IMR-90 (cell line): ENCODE measurements around the gene KAT7. TPM values are rescaled to one million over a fixed set of nuclear protein-coding genes. Genes with fewer than 3 reads are reported as not detected.

ENCODE experiments used
- ATAC-seq: fragments of 200-7000 bp; cut with Tn5 transposase; 2 replicates; pipeline ENCODE4 v1.9.1; 2020; ENCODE audit warnings: low read depth, mild to moderate bottlenecking, moderate library complexity
- BruUV-seq: library from RNA; stranded (reverse); fragments of 400-500 nt; replicated peaks from 2 replicates; lab custom pipeline; 2021; lab: Mats Ljungman, UMichigan
- CTCF ChIA-PET: fragments of 300-600 bp; formaldehyde crosslinking; extraction: SDS; loops from one replicate; lab custom pipeline; 2021; ENCODE audit warnings: antibody characterized with exemption; lab: Yijun Ruan, JAX
- POLR2A ChIA-PET: fragments of 300-600 bp; sonication (Branson Sonifier 250); formaldehyde crosslinking; loops from one replicate; lab custom pipeline; 2022; ENCODE audit warnings: antibody characterized with exemption; ENCODE audit not compliant: unreplicated experiment; lab: Charles Lee
- DNase-seq: peaks from one replicate; pipeline ENCODE4 v3.0.0; 2013
- H2AFZ ChIP-seq: replicated peaks from 2 replicates; pipeline ENCODE3; 2013; ENCODE audit warnings: low read length, mild to moderate bottlenecking; ENCODE audit not compliant: poor library complexity
- H2AK5ac ChIP-seq: 2 replicates; pipeline ENCODE4 v1.6.1; 2013; ENCODE audit warnings: low read depth, low read length, inconsistent platforms
- H2AK9ac ChIP-seq: replicated peaks from 2 replicates; pipeline ENCODE3; 2013; ENCODE audit warnings: mild to moderate bottlenecking, low read depth, low read length, moderate library complexity; ENCODE audit not compliant: poor library complexity
- H2BK120ac ChIP-seq: 2 replicates; pipeline ENCODE4 v1.6.1; 2013; ENCODE audit warnings: low read depth, low read length, inconsistent platforms
- H2BK15ac ChIP-seq: 3 replicates; pipeline ENCODE4 v1.6.1; 2013; ENCODE audit warnings: low read depth, low read length, inconsistent platforms
- H2BK20ac ChIP-seq: 2 replicates; pipeline ENCODE4 v1.6.1; 2013; ENCODE audit warnings: low read depth, mild to moderate bottlenecking, inconsistent platforms, low read length, moderate library complexity
- H2BK5ac ChIP-seq: 2 replicates; pipeline ENCODE4 v1.6.1; 2013; ENCODE audit warnings: mild to moderate bottlenecking, low read depth, low read length, inconsistent platforms; ENCODE audit not compliant: poor library complexity, severe bottlenecking
- H3K14ac ChIP-seq: replicated peaks from 2 replicates; pipeline ENCODE4 v1.6.1; 2013; ENCODE audit warnings: low read depth, low read length, inconsistent platforms
- H3K18ac ChIP-seq: 2 replicates; pipeline ENCODE4 v1.6.1; 2013; ENCODE audit warnings: low read depth, low read length, control low read depth
- H3K23ac ChIP-seq: 2 replicates; pipeline ENCODE4 v1.6.1; 2013; ENCODE audit warnings: low read depth, low read length, inconsistent platforms
- H3K27ac ChIP-seq: 2 replicates; pipeline ENCODE4 v1.5.1; 2013; ENCODE audit warnings: mild to moderate bottlenecking, control low read depth, low read length; ENCODE audit not compliant: insufficient read depth
- H3K27me3 ChIP-seq: 2 replicates; pipeline ENCODE4 v1.6.1; 2013; ENCODE audit warnings: low read length; ENCODE audit not compliant: control insufficient read depth, insufficient read depth
- H3K36me3 ChIP-seq: 2 replicates; pipeline ENCODE4 v1.6.1; 2013; ENCODE audit warnings: low read length, mixed read lengths; ENCODE audit not compliant: control insufficient read depth, insufficient read depth
- H3K4ac ChIP-seq: 2 replicates; pipeline ENCODE4 v1.6.1; 2013; ENCODE audit warnings: low read depth, low read length, inconsistent platforms
- H3K4me1 ChIP-seq: 2 replicates; pipeline ENCODE4 v1.6.1; 2013; ENCODE audit warnings: low read length, mixed read lengths; ENCODE audit not compliant: control insufficient read depth, insufficient read depth
- H3K4me2 ChIP-seq: 2 replicates; pipeline ENCODE4 v1.6.1; 2013; ENCODE audit warnings: low read depth, mild to moderate bottlenecking, control low read depth, low read length, moderate library complexity
- H3K4me3 ChIP-seq: 2 replicates; pipeline ENCODE4 v1.5.1; 2013; ENCODE audit warnings: low read depth, mild to moderate bottlenecking, control low read depth, low read length, moderate library complexity; ENCODE audit not compliant: insufficient read depth
- H3K56ac ChIP-seq: 2 replicates; pipeline ENCODE4 v1.6.1; 2013; ENCODE audit warnings: low read length, inconsistent platforms; ENCODE audit not compliant: insufficient read depth; ENCODE audit errors: extremely low read depth
- H3K79me1 ChIP-seq, 2 experiments: 2 replicates each; pipeline ENCODE4 v1.6.1; 2013; ENCODE audit warnings: low read length in 2 of 2, inconsistent platforms in 1 of 2, low read depth in 1 of 2
- H3K9ac ChIP-seq: 2 replicates; pipeline ENCODE4 v1.6.1; 2013; ENCODE audit warnings: low read depth, low read length, control low read depth
- H3K9me1 ChIP-seq: 2 replicates; pipeline ENCODE4 v1.6.1; 2013; ENCODE audit warnings: low read length, inconsistent platforms; ENCODE audit not compliant: insufficient read depth
- H3K9me3 ChIP-seq: 2 replicates; pipeline ENCODE4 v1.6.1; 2013; ENCODE audit warnings: low read length; ENCODE audit not compliant: control insufficient read depth, insufficient read depth
- H4K20me1 ChIP-seq: 2 replicates; pipeline ENCODE4 v1.6.1; 2013; ENCODE audit warnings: low read length, inconsistent platforms; ENCODE audit not compliant: insufficient read depth
- H4K5ac ChIP-seq: 2 replicates; pipeline ENCODE4 v1.6.1; 2013; ENCODE audit warnings: mild to moderate bottlenecking, low read depth, low read length, control low read depth
- H4K8ac ChIP-seq, 2 experiments: 2 replicates each; pipeline ENCODE4 v1.6.1; 2013; ENCODE audit warnings: low read depth in 2 of 2, low read length in 2 of 2, control low read depth in 1 of 2, inconsistent platforms in 1 of 2
- H4K91ac ChIP-seq: 2 replicates; pipeline ENCODE4 v1.6.1; 2013; ENCODE audit warnings: low read depth, low read length, inconsistent platforms; ENCODE audit not compliant: insufficient read depth
- BHLHE40 ChIP-seq: fragments of 150-350 bp; IDR thresholded peaks from 2 replicates; pipeline ENCODE4 v1.6.1; 2016; ENCODE audit warnings: mild to moderate bottlenecking, low read depth, low read length
- CEBPB ChIP-seq: IDR thresholded peaks from 2 replicates; pipeline ENCODE4 v1.6.1; 2012; ENCODE audit warnings: low read depth, low read length, improper control_type of control experiment
- CHD1 ChIP-seq: IDR thresholded peaks from 2 replicates; pipeline ENCODE4 v1.6.1; 2012; ENCODE audit warnings: low read depth, low read length, improper control_type of control experiment
- FOS ChIP-seq: fragments of 150-350 bp; IDR thresholded peaks from 2 replicates; pipeline ENCODE4 v1.6.1; 2016; ENCODE audit warnings: low read depth, low read length
- MAFK ChIP-seq: IDR thresholded peaks from 2 replicates; pipeline ENCODE4 v1.6.1; 2012; ENCODE audit warnings: low read depth, low read length, improper control_type of control experiment
- MAZ ChIP-seq: IDR thresholded peaks from 2 replicates; pipeline ENCODE4 v1.6.1; 2012; ENCODE audit warnings: low read depth, mild to moderate bottlenecking, low read length, improper control_type of control experiment, moderate library complexity, borderline replicate concordance
- MXI1 ChIP-seq: IDR thresholded peaks from 2 replicates; pipeline ENCODE4 v1.6.1; 2012; ENCODE audit warnings: low read depth, mild to moderate bottlenecking, low read length, moderate library complexity, borderline replicate concordance
- NFE2L2 ChIP-seq: fragments of 150-350 bp; IDR thresholded peaks from 2 replicates; pipeline ENCODE4 v1.6.1; 2016; ENCODE audit warnings: low read depth, mild to moderate bottlenecking, low read length
- POLR2A ChIP-seq: IDR thresholded peaks from 2 replicates; pipeline ENCODE4 v1.6.1; 2012; ENCODE audit warnings: mild to moderate bottlenecking, low read depth, low read length
- RAD21 ChIP-seq: IDR thresholded peaks from 2 replicates; pipeline ENCODE4 v1.6.1; 2012; ENCODE audit warnings: low read length, improper control_type of control experiment
- RCOR1 ChIP-seq: IDR thresholded peaks from 2 replicates; pipeline ENCODE4 v1.6.1; 2012; ENCODE audit warnings: mild to moderate bottlenecking, low read length, improper control_type of control experiment; ENCODE audit not compliant: insufficient replicate concordance
- RFX5 ChIP-seq: IDR thresholded peaks from 2 replicates; pipeline ENCODE4 v1.8.0; 2012; ENCODE audit warnings: low read depth, mild to moderate bottlenecking, low read length, moderate library complexity
- SMC3 ChIP-seq: fragments of 150-350 bp; IDR thresholded peaks from 2 replicates; pipeline ENCODE4 v1.6.1; 2016; ENCODE audit warnings: low read depth, mild to moderate bottlenecking, antibody characterized with exemption, low read length, moderate library complexity
- WGBS, 2 experiments: methylation state at CpG; one replicate each; pipeline versions ENCODE4 v1.1.5 to v1.1.7; 2013; ENCODE audit warnings: missing lambda C conversion rate in 2 of 2; ENCODE audit not compliant: insufficient read length in 1 of 2; ENCODE audit errors: extremely low coverage in 2 of 2; 5-methylcytosine and 5-hydroxymethylcytosine counted together
- dilution Hi-C: fragments of 300-500 bp; cut with HindIII; formaldehyde crosslinking; loops from one replicate; pipeline ENCODE4 v1.14.3; 2018; ENCODE audit warnings: low sequenced_read_pairs; ENCODE audit not compliant: unreplicated experiment
- in situ Hi-C: fragments of 300-500 bp; cut with MboI; formaldehyde crosslinking; loops from 3 replicates; pipeline ENCODE4 v1.14.3; 2019; ENCODE audit warnings: low sequenced_read_pairs, inconsistent platforms, mixed read lengths
- intact Hi-C: fragments of 100-400 bp; cut with micrococcal nuclease; formaldehyde crosslinking; loops from 2 replicates; pipeline ENCODE4 v1.10.0; 2022
- polyA plus RNA-seq, 3 experiments: library from polyadenylated mRNA; depleted of rRNA; stranded (reverse); fragments of >200 nt; gene quantifications; 2 replicates each; pipeline ENCODE4 v1.2.3, GENCODE V29; 2012; ENCODE audit warnings: low replicate concordance in 1 of 3
- total RNA-seq: library from RNA; depleted of rRNA; stranded (reverse); fragments of >200 nt; gene quantifications from 2 replicates; pipeline ENCODE4 v1.2.3, GENCODE V29; 2012
- TF ChIP-seq, protein P1 (sequence below): conservative IDR thresholded peaks from 2 replicates; pipeline ENCODE4 v1.5.1; 2012; ENCODE audit warnings: mild to moderate bottlenecking, low read depth, low read length, improper control_type of control experiment
- TF ChIP-seq, protein P2 (sequence below): fragments of 150-350 bp; IDR thresholded peaks from 2 replicates; pipeline ENCODE4 v1.6.1; 2017; ENCODE audit warnings: mild to moderate bottlenecking, antibody characterized with exemption, low read length, low read depth
- TF ChIP-seq, protein P3 (sequence below): fragments of 150-350 bp; IDR thresholded peaks from 2 replicates; pipeline ENCODE4 v1.6.1; 2016; ENCODE audit warnings: low read depth, mild to moderate bottlenecking, low read length, moderate library complexity, borderline replicate concordance

Gene KAT7
- total and polyA plus RNA-seq, 2 of the 4 experiments (the other 2 are of a cell fraction): 16.9 to 21.9 TPM

DNA sequence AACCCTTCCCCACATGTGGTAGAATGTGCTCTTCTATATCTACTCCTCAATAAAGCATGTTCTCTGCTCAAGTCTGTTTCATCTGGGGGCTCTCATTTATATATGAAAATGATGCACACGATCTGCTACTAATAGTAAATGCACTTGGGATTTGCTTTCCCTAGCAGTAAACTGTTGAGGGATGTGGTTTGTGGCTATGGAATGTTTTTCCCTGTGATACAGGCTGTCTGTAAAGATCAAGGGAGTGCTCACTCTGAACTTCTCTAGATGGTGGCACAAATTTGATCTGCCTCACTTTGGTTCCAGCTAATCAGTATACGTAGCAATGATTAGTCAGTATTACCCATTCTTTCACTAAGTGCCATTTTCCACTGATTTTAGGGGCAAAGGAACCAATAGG, 40.5 kb downstream of the KAT7 start:
- DNase-seq (no peak), ATAC-seq (no peak)
- H2AFZ ChIP-seq: no peak overlapping the region
- H3K14ac ChIP-seq: no peak overlapping the region
- H3K9me1 ChIP-seq: peaks cover 2% of the 10 kb centered on the region; the same call in 1 of the 2 replicates
- no peak overlapping the region for H3K27ac ChIP-seq
- no peak overlapping the region for H3K9ac ChIP-seq
- no peaks in the 10 kb centered on the region for H3K27me3 ChIP-seq
- H2BK5ac ChIP-seq: peak overlapping the region; percentile 39
- H3K4me2 ChIP-seq: no peak overlapping the region
- H4K5ac ChIP-seq: no peak overlapping the region; the same call in 1 of the 2 replicates
- H3K4me3 ChIP-seq: no peak overlapping the region
- peaks cover 29% of the 10 kb centered on the region for H3K36me3 ChIP-seq
- H3K56ac ChIP-seq: no peak overlapping the region
- intact Hi-C loops (no loop called here), in situ Hi-C loops (no loop called here), dilution Hi-C loops (no loop called here)
- no peaks in the 10 kb centered on the region for H4K20me1 ChIP-seq
- no peak for TF ChIP-seq RFX5
- TF ChIP-seq, protein P1, sequence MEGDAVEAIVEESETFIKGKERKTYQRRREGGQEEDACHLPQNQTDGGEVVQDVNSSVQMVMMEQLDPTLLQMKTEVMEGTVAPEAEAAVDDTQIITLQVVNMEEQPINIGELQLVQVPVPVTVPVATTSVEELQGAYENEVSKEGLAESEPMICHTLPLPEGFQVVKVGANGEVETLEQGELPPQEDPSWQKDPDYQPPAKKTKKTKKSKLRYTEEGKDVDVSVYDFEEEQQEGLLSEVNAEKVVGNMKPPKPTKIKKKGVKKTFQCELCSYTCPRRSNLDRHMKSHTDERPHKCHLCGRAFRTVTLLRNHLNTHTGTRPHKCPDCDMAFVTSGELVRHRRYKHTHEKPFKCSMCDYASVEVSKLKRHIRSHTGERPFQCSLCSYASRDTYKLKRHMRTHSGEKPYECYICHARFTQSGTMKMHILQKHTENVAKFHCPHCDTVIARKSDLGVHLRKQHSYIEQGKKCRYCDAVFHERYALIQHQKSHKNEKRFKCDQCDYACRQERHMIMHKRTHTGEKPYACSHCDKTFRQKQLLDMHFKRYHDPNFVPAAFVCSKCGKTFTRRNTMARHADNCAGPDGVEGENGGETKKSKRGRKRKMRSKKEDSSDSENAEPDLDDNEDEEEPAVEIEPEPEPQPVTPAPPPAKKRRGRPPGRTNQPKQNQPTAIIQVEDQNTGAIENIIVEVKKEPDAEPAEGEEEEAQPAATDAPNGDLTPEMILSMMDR: no peak
- TF ChIP-seq MAZ: no peak
- TF ChIP-seq SMC3: no peak
- no peak for TF ChIP-seq NFE2L2
- TF ChIP-seq, protein P2, sequence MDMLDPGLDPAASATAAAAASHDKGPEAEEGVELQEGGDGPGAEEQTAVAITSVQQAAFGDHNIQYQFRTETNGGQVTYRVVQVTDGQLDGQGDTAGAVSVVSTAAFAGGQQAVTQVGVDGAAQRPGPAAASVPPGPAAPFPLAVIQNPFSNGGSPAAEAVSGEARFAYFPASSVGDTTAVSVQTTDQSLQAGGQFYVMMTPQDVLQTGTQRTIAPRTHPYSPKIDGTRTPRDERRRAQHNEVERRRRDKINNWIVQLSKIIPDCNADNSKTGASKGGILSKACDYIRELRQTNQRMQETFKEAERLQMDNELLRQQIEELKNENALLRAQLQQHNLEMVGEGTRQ: no peak
- TF ChIP-seq CHD1: no peak
- no peak for TF ChIP-seq POLR2A
- TF ChIP-seq, protein P3, sequence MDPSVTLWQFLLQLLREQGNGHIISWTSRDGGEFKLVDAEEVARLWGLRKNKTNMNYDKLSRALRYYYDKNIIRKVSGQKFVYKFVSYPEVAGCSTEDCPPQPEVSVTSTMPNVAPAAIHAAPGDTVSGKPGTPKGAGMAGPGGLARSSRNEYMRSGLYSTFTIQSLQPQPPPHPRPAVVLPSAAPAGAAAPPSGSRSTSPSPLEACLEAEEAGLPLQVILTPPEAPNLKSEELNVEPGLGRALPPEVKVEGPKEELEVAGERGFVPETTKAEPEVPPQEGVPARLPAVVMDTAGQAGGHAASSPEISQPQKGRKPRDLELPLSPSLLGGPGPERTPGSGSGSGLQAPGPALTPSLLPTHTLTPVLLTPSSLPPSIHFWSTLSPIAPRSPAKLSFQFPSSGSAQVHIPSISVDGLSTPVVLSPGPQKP: no peak
- no peak for TF ChIP-seq MXI1
- TF ChIP-seq FOS: no peak
- TF ChIP-seq MAFK: no peak
- TF ChIP-seq CEBPB: no peak
- no peak for TF ChIP-seq RCOR1
- TF ChIP-seq RAD21: no peak
- no peak for TF ChIP-seq BHLHE40
- no peak overlapping the region for H3K18ac ChIP-seq
- WGBS, 2 experiments: no CpG with 5 or more reads among the region's 2 CpGs
- peak overlapping the region; percentile 12; the same call in 1 of the 2 replicates for H3K4ac ChIP-seq
- H3K23ac ChIP-seq: no peak overlapping the region
- no TSS peak for BruUV-seq
- no peak overlapping the region for H2AK5ac ChIP-seq
- H3K4me1 ChIP-seq: peaks cover 5% of the 10 kb centered on the region
- no peak overlapping the region for H2BK15ac ChIP-seq
- no peak overlapping the region for H4K91ac ChIP-seq
- ChIA-PET POLR2A (no interaction called here), CTCF (no interaction called here)
- no peaks in the 10 kb centered on the region for H3K9me3 ChIP-seq
- H2BK120ac ChIP-seq: no peak overlapping the region
- H2AK9ac ChIP-seq: no peak overlapping the region
- H3K79me1 ChIP-seq: peaks cover 0 to 34% of the 10 kb centered on the region in 2 experiments; a peak in 2 of 4 replicates
- no peak overlapping the region for H2BK20ac ChIP-seq
- H4K8ac ChIP-seq: no peak overlapping the region
